CD4-positive, alpha-beta memory T cell (primary cell): Measurements from ENCODE around the gene APOA4. TPM values are rescaled to one million over a fixed set of nuclear protein-coding genes. Genes with fewer than 3 reads are reported as not detected.

Source experiments
- CTCF ChIA-PET: fragments of 350-600 bp; sonication (Branson Sonifier 250); formaldehyde crosslinking; loops from one replicate; lab custom pipeline; 2021; ENCODE audit warnings: inconsistent platforms; ENCODE audit not compliant: partially characterized antibody; lab: Charles Lee
- POLR2A ChIA-PET: fragments of 350-600 bp; sonication (Branson Sonifier 250); formaldehyde crosslinking; loops from one replicate; lab custom pipeline; 2021; ENCODE audit not compliant: partially characterized antibody; lab: Charles Lee
- DNase-seq, 5 donors: peaks; one replicate each; pipeline versions ENCODE4 v3.0.0 to v3.0.0-alpha.2; 2020 to 2022; ENCODE audit warnings: mixed read lengths in 1 of 5
- H3K27ac ChIP-seq: one replicate; pipeline ENCODE4 v1.7.0; 2013; ENCODE audit warnings: low read depth, low read length
- H3K27me3 ChIP-seq: 2 replicates; pipeline ENCODE4 v1.7.0; 2013; ENCODE audit warnings: mild to moderate bottlenecking, low read length, moderate library complexity; ENCODE audit not compliant: insufficient read depth
- H3K36me3 ChIP-seq: 2 replicates; pipeline ENCODE4 v1.7.0; 2013; ENCODE audit warnings: mild to moderate bottlenecking, low read length, moderate library complexity; ENCODE audit not compliant: insufficient read depth
- H3K4me1 ChIP-seq: 2 replicates; pipeline ENCODE4 v1.7.0; 2013; ENCODE audit warnings: mild to moderate bottlenecking, low read length, moderate library complexity; ENCODE audit not compliant: insufficient read depth
- H3K4me3 ChIP-seq, 2 donors: one replicate each; pipeline ENCODE4 v1.7.0; 2013; ENCODE audit warnings: low read length in 2 of 2, mild to moderate bottlenecking in 1 of 2
- H3K9me3 ChIP-seq, 2 donors: one replicate each; pipeline ENCODE4 v1.7.0; 2013; ENCODE audit warnings: low read length in 2 of 2, control low read depth in 1 of 2; ENCODE audit not compliant: control insufficient read depth in 1 of 2
- H3K27ac Mint-ChIP-seq, 7 donors: one replicate each; pipeline ENCODE4 v1.8.0; 2020 to 2021; ENCODE audit warnings: mixed read lengths in 7 of 7, mild to moderate bottlenecking in 6 of 7, inconsistent platforms in 3 of 7, moderate library complexity in 3 of 7
- H3K27me3 Mint-ChIP-seq, 2 donors: one replicate each; pipeline ENCODE4 v1.8.0; 2020 to 2021; ENCODE audit warnings: mixed read lengths in 2 of 2
- H3K36me3 Mint-ChIP-seq, 2 donors: one replicate each; pipeline ENCODE4 v1.8.0; 2020 to 2021; ENCODE audit warnings: mixed read lengths in 2 of 2, inconsistent platforms in 1 of 2, mild to moderate bottlenecking in 1 of 2
- H3K4me1 Mint-ChIP-seq, 4 donors: one replicate each; pipeline ENCODE4 v1.8.0; 2020 to 2021; ENCODE audit warnings: mixed read lengths in 4 of 4, mild to moderate bottlenecking in 1 of 4
- H3K4me3 Mint-ChIP-seq, 8 donors: one replicate each; pipeline ENCODE4 v1.8.0; 2020 to 2021; ENCODE audit warnings: mixed read lengths in 8 of 8, mild to moderate bottlenecking in 7 of 8, moderate library complexity in 6 of 8, inconsistent platforms in 3 of 8
- H3K9me3 Mint-ChIP-seq, 8 donors: one replicate each; pipeline ENCODE4 v1.8.0; 2020 to 2021; ENCODE audit warnings: mixed read lengths in 8 of 8, mild to moderate bottlenecking in 5 of 8, inconsistent platforms in 3 of 8, moderate library complexity in 1 of 8
- intact Hi-C: fragments of 100-400 bp; cut with micrococcal nuclease; formaldehyde crosslinking; loops from one replicate; pipeline ENCODE4 v1.15.1; 2023
- polyA plus RNA-seq, 2 donors: library from polyadenylated mRNA; unstranded; fragments of 300-500 nt; fragmentation: Illumina TruSeq; gene quantifications; one replicate each; pipeline ENCODE4 v1.2.3, GENCODE V29; 2021
- total RNA-seq, 2 experiments: library from RNA; stranded (reverse); gene quantifications; one replicate each; pipeline ENCODE4 v1.2.3, GENCODE V29; 2021

The APOA4 gene
- total and polyA plus RNA-seq, 4 experiments from 2014 or later: not detected

GRCh38 chr11:116797816-116798215 lies 25.3 kb downstream of the APOA4 start:
- no peaks in the 10 kb centered on the region for H3K9me3 ChIP-seq
- intact Hi-C loops: no loop called here
- H3K27me3 Mint-ChIP-seq: peaks cover 6 to 13% of the 10 kb centered on the region in 2 donors
- ChIA-PET POLR2A (interaction anchor here (1.0 kb wide), 1 partner anchor 10 kb away, joined by 3 read pairs; the partner anchor contains the start of gene ZPR1), CTCF (interaction anchor here (1.1 kb wide), 1 partner anchor 308 kb away, joined by 4 read pairs; no protein-coding TSS in a partner anchor)
- H3K4me3 Mint-ChIP-seq: no peak overlapping the region
- H3K4me1 ChIP-seq: no peaks in the 10 kb centered on the region
- no peak overlapping the region for H3K27ac Mint-ChIP-seq
- no peaks in the 10 kb centered on the region for H3K9me3 Mint-ChIP-seq
- no peaks in the 10 kb centered on the region for H3K27me3 ChIP-seq
- no peaks in the 10 kb centered on the region for H3K36me3 ChIP-seq
- no peak overlapping the region for H3K4me3 ChIP-seq
- H3K27ac ChIP-seq: no peak overlapping the region
- DNase-seq: no peak
- peaks cover 0 to 3% (median 0%) of the 10 kb centered on the region in 4 donors for H3K4me1 Mint-ChIP-seq
- H3K36me3 Mint-ChIP-seq: no peaks in the 10 kb centered on the region

GRCh38 chr11:116796548-116796947 lies 26.6 kb downstream of the APOA4 start:
- Mint-ChIP-seq H3K4me3 (no peak overlapping the region), H3K4me1 (peaks cover 0 to 3% (median 1%) of the 10 kb centered on the region in 4 donors), H3K36me3 (no peaks in the 10 kb centered on the region), H3K27ac (no peak overlapping the region), H3K9me3 (no peaks in the 10 kb centered on the region), H3K27me3 (peaks cover 4 to 13% of the 10 kb centered on the region in 2 donors)
- no peaks in the 10 kb centered on the region for H3K9me3 ChIP-seq
- H3K4me3 ChIP-seq: no peak overlapping the region
- H3K27ac ChIP-seq: no peak overlapping the region
- no peaks in the 10 kb centered on the region for H3K27me3 ChIP-seq
- ChIA-PET CTCF (interaction anchor here (11.4 to 12.8 kb wide), 2 partner anchors 40 to 310 kb away, joined by 189 to 212 read pairs; partner anchors contain the start of gene APOA1), POLR2A (no interaction called here)
- no peaks in the 10 kb centered on the region for H3K36me3 ChIP-seq
- H3K4me1 ChIP-seq: peaks cover 2% of the 10 kb centered on the region
- DNase-seq: no peak
- intact Hi-C loops: no loop called here

GRCh38 chr11:116794851-116795250 lies 28.3 kb downstream of the APOA4 start:
- intact Hi-C loops: no loop called here
- H3K4me3 ChIP-seq: no peak overlapping the region
- peaks cover 10% of the 10 kb centered on the region for H3K4me1 ChIP-seq
- Mint-ChIP-seq H3K4me3 (no peak overlapping the region), H3K36me3 (no peaks in the 10 kb centered on the region), H3K27ac (no peak overlapping the region), H3K4me1 (peaks cover 5 to 12% (median 8%) of the 10 kb centered on the region in 4 donors), H3K9me3 (no peaks in the 10 kb centered on the region), H3K27me3 (peaks cover 2 to 13% of the 10 kb centered on the region in 2 donors)
- no peaks in the 10 kb centered on the region for H3K27me3 ChIP-seq
- CTCF ChIA-PET: interaction anchor here (0.9 to 12.8 kb wide), 4 partner anchors 16 to 312 kb away, joined by 3 to 212 read pairs (median 96); partner anchors contain the start of gene APOA1
- no peak for DNase-seq
- POLR2A ChIA-PET: interaction anchor here (0.7 kb wide), 1 partner anchor 59 kb away, joined by 3 read pairs; no protein-coding TSS in a partner anchor
- no peak overlapping the region for H3K27ac ChIP-seq
- no peaks in the 10 kb centered on the region for H3K36me3 ChIP-seq
- no peaks in the 10 kb centered on the region for H3K9me3 ChIP-seq

- Histone ChIP-seq H3K36me3 (no peaks in the 10 kb centered on the region), H3K9me3 (no peaks in the 10 kb centered on the region), H3K27ac (no peak overlapping the region), H3K4me3 (no peak overlapping the region), H3K4me1 (peaks cover 10% of the 10 kb centered on the region), H3K27me3 (no peaks in the 10 kb centered on the region)
- peaks cover 6 to 15% (median 8%) of the 10 kb centered on the region in 4 donors for H3K4me1 Mint-ChIP-seq
- no peaks in the 10 kb centered on the region for H3K9me3 Mint-ChIP-seq
- H3K4me3 Mint-ChIP-seq: no peak overlapping the region
- CTCF ChIA-PET: interaction anchor here (0.9 to 12.8 kb wide), 8 partner anchors 42 to 433 kb away, joined by 3 to 212 read pairs (median 4); partner anchors contain the start of gene APOA1
- peaks cover 2 to 9% of the 10 kb centered on the region in 2 donors for H3K27me3 Mint-ChIP-seq
- no peak overlapping the region for H3K27ac Mint-ChIP-seq
- intact Hi-C loops: no loop called here
- no peaks in the 10 kb centered on the region for H3K36me3 Mint-ChIP-seq
- DNase-seq: no peak
- POLR2A ChIA-PET: no interaction called here
Observed at GRCh38 chr11:116793772-116794097, 29.4 kb downstream of the APOA4 start.

- Histone ChIP-seq H3K36me3 (no peaks in the 10 kb centered on the region), H3K4me1 (peaks cover 16% of the 10 kb centered on the region), H3K4me3 (no peak overlapping the region), H3K27me3 (no peaks in the 10 kb centered on the region), H3K27ac (no peak overlapping the region), H3K9me3 (no peaks in the 10 kb centered on the region)
- Mint-ChIP-seq H3K4me3 (no peak overlapping the region), H3K27ac (peak overlapping the region in 1 of 7 donors; percentile 87), H3K27me3 (peaks cover 2 to 9% of the 10 kb centered on the region in 2 donors), H3K9me3 (no peaks in the 10 kb centered on the region), H3K36me3 (peaks cover 0 to 3% of the 10 kb centered on the region in 2 donors), H3K4me1 (peaks cover 10 to 21% (median 14%) of the 10 kb centered on the region in 4 donors)
- ChIA-PET POLR2A (interaction anchor here (1.5 kb wide), 1 partner anchor 42 kb away, joined by 4 read pairs; no protein-coding TSS in a partner anchor), CTCF (interaction anchor here (0.9 to 12.8 kb wide), 10 partner anchors 10 to 434 kb away, joined by 3 to 212 read pairs (median 4); partner anchors contain the start of gene APOA1)
- intact Hi-C loops: no loop called here
- no peak for DNase-seq
Observed at GRCh38 chr11:116792869-116793771, 30.0 kb downstream of the APOA4 start.

- H3K36me3 ChIP-seq: no peaks in the 10 kb centered on the region
- Mint-ChIP-seq H3K27ac (no peak overlapping the region), H3K27me3 (peaks cover 2 to 9% of the 10 kb centered on the region in 2 donors), H3K9me3 (no peaks in the 10 kb centered on the region), H3K4me1 (peaks cover 10 to 25% (median 17%) of the 10 kb centered on the region in 4 donors), H3K36me3 (peaks cover 0 to 7% of the 10 kb centered on the region in 2 donors), H3K4me3 (no peak overlapping the region)
- no peak overlapping the region for H3K4me3 ChIP-seq
- DNase-seq: no peak
- no peaks in the 10 kb centered on the region for H3K9me3 ChIP-seq
- ChIA-PET POLR2A (interaction anchor here (1.5 to 2.3 kb wide), 2 partner anchors 43 to 313 kb away, joined by 4 to 13 read pairs; no protein-coding TSS in a partner anchor), CTCF (interaction anchor here (1.0 to 12.8 kb wide), 14 partner anchors 9 to 435 kb away, joined by 3 to 212 read pairs (median 11); partner anchors contain the start of genes APOA1, BUD13 and SIK3)
- H3K27ac ChIP-seq: no peak overlapping the region
- no peaks in the 10 kb centered on the region for H3K27me3 ChIP-seq
- peaks cover 19% of the 10 kb centered on the region for H3K4me1 ChIP-seq
- intact Hi-C loops: no loop called here
Observed at GRCh38 chr11:116792144-116792868, 30.8 kb downstream of the APOA4 start.
